Neural cell (in vitro differentiated cells): Measurements from ENCODE around the gene VAMP8. TPM values are rescaled to one million over a fixed set of nuclear protein-coding genes. Genes with fewer than 3 reads are reported as not detected.
A peak's percentile ranks its signal among the peaks of the same experiment; 100 is the strongest.

Source experiments
- H2AFZ ChIP-seq: fragments of 200-600, 300-800 bp; sonication (generic), shearing (Covaris generic); 2 replicates; pipeline ENCODE4 v1.6.0; 2014; ENCODE audit warnings: low read depth, mild to moderate bottlenecking, antibody characterized with exemption, low read length, moderate library complexity
- H3F3A ChIP-seq: fragments of 200-600 bp; shearing (Covaris generic); 2 replicates; pipeline ENCODE4 v1.6.1; 2016; ENCODE audit warnings: mild to moderate bottlenecking, moderate library complexity, mixed read lengths, antibody characterized with exemption, low read length; ENCODE audit not compliant: insufficient read depth, poor library complexity, severe bottlenecking
- H3K27ac ChIP-seq: fragments of 200-600, 300-800 bp; sonication (generic), shearing (Covaris generic); 2 replicates; pipeline ENCODE4 v1.5.1; 2014; ENCODE audit warnings: mild to moderate bottlenecking, low read length, moderate library complexity
- H3K27me3 ChIP-seq: fragments of 300-800, 200-600 bp; sonication (generic), shearing (Covaris generic); 2 replicates; pipeline ENCODE4 v1.6.0; 2014; ENCODE audit warnings: mild to moderate bottlenecking, low read depth, low read length, moderate library complexity; ENCODE audit not compliant: insufficient read depth
- H3K36me3 ChIP-seq: fragments of 300-800, 200-600 bp; sonication (generic), shearing (Covaris generic); 2 replicates; pipeline ENCODE4 v1.5.1; 2014; ENCODE audit warnings: mild to moderate bottlenecking, antibody characterized with exemption, low read length, moderate library complexity; ENCODE audit not compliant: insufficient read depth
- H3K4me2 ChIP-seq: fragments of 300-800, 200-600 bp; sonication (generic), shearing (Covaris generic); 2 replicates; pipeline ENCODE4 v1.6.0; 2014; ENCODE audit warnings: mild to moderate bottlenecking, low read length
- H3K4me3 ChIP-seq: fragments of 300-800, 200-600 bp; sonication (generic), shearing (Covaris generic); 2 replicates; pipeline ENCODE4 v1.5.1; 2014; ENCODE audit warnings: mild to moderate bottlenecking, low read length, moderate library complexity
- H3K79me2 ChIP-seq: fragments of 200-600 bp; shearing (Covaris generic); replicated peaks from 2 replicates; pipeline ENCODE4 v1.6.0; 2014; ENCODE audit warnings: mild to moderate bottlenecking, low read length, moderate library complexity; ENCODE audit not compliant: insufficient read depth
- H3K9ac ChIP-seq: fragments of 300-800, 200-600 bp; sonication (generic), shearing (Covaris generic); 2 replicates; pipeline ENCODE4 v1.6.1; 2016; ENCODE audit warnings: mild to moderate bottlenecking, low read length, mixed read lengths
- H3K9me2 ChIP-seq: fragments of 200-600 bp; shearing (Covaris generic); 2 replicates; pipeline ENCODE4 v1.6.1; 2016; ENCODE audit warnings: mild to moderate bottlenecking, low read length, mixed read lengths; ENCODE audit not compliant: insufficient read depth
- H3K9me3 ChIP-seq: fragments of 200-600, 300-800 bp; sonication (generic), shearing (Covaris generic); 2 replicates; pipeline ENCODE4 v1.6.1; 2016; ENCODE audit warnings: mild to moderate bottlenecking, mixed run types, low read length, moderate library complexity, mixed read lengths
- H4K20me1 ChIP-seq: fragments of 200-600 bp; shearing (Covaris generic); 2 replicates; pipeline ENCODE4 v1.6.1; 2016; ENCODE audit warnings: mild to moderate bottlenecking, mixed run types; ENCODE audit not compliant: insufficient read depth
- CTCF ChIP-seq: fragments of 450-650 bp; IDR thresholded peaks from 2 replicates; pipeline ENCODE4 v1.5.1; 2014; ENCODE audit warnings: antibody characterized with exemption, mild to moderate bottlenecking, moderate library complexity; ENCODE audit not compliant: poor library complexity, severe bottlenecking
- EP300 ChIP-seq: fragments of 450-650 bp; conservative IDR thresholded peaks from 2 replicates; pipeline ENCODE4 v1.6.1; 2014; ENCODE audit warnings: antibody characterized with exemption, mild to moderate bottlenecking, moderate library complexity; ENCODE audit not compliant: poor library complexity, severe bottlenecking
- EZH2 ChIP-seq: fragments of 200-600, 300-800 bp; shearing (Covaris generic), sonication (generic); IDR thresholded peaks from 2 replicates; pipeline ENCODE4 v1.6.1; 2014; ENCODE audit warnings: antibody characterized with exemption, low read length, borderline replicate concordance, mild to moderate bottlenecking; ENCODE audit not compliant: insufficient read depth, poor library complexity, severe bottlenecking
- MXI1 ChIP-seq: fragments of 450-650 bp; conservative IDR thresholded peaks from 2 replicates; pipeline ENCODE4 v1.6.1; 2014; ENCODE audit warnings: antibody characterized with exemption, mild to moderate bottlenecking; ENCODE audit not compliant: poor library complexity, severe bottlenecking
- POLR2AphosphoS5 ChIP-seq: IDR thresholded peaks from 2 replicates; pipeline ENCODE4 v1.6.1; 2012
- RAD21 ChIP-seq: fragments of 450-650 bp; conservative IDR thresholded peaks from 2 replicates; pipeline ENCODE4 v1.6.1; 2014; ENCODE audit warnings: antibody characterized with exemption, mild to moderate bottlenecking, moderate library complexity
- REST ChIP-seq: IDR thresholded peaks from 2 replicates; pipeline ENCODE4 v1.6.1; 2012; ENCODE audit warnings: borderline replicate concordance
- SMC3 ChIP-seq: fragments of 450-650 bp; conservative IDR thresholded peaks from 2 replicates; pipeline ENCODE4 v1.6.1; 2014; ENCODE audit warnings: antibody characterized with exemption, mild to moderate bottlenecking, moderate library complexity; ENCODE audit not compliant: poor library complexity
- TAF1 ChIP-seq: IDR thresholded peaks from 2 replicates; pipeline ENCODE4 v1.6.1; 2012; ENCODE audit warnings: low read depth
- polyA plus RNA-seq: library from polyadenylated mRNA; depleted of rRNA; stranded (reverse); fragments of >200 nt; gene quantifications from 2 replicates; pipeline ENCODE4 v1.2.3, GENCODE V29; 2014

VAMP8 gene
- polyA plus RNA-seq, 1 donor from 2014 or later: not detected

DNA sequence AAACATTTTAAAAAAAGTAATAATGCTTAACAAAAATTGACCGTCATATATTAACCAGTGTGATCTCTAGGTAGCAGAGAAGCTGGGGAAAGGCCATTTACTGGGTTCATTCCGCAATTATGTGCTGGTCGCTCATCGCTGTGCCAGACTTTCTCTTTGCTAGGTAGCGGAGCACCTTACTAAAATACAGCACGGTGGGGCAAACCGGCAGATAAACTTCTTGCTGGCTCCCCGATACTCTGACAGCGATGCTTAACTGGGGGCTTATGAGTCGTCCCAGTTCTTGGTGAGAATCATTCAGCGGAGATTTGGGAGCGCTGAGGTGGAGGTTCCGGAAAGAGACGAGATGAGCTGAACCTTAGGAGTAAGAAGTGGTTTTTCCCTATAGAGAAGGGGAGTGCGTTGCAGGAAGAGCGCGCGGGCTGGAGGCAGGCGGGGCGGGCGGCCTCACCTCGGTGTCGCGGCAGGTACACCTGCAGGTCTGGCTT is 33.9 kb downstream of the VAMP8 start:
- no peaks in the 10 kb centered on the region for H3F3A ChIP-seq
- H3K36me3 ChIP-seq: peaks cover 7% of the 10 kb centered on the region
- H4K20me1 ChIP-seq: no peaks in the 10 kb centered on the region
- H3K4me3 ChIP-seq: peak overlapping the region; percentile 95
- H3K9me3 ChIP-seq: no peaks in the 10 kb centered on the region
- H2AFZ ChIP-seq: peak overlapping the region; percentile 93
- peaks cover 15% of the 10 kb centered on the region for H3K79me2 ChIP-seq
- no peaks in the 10 kb centered on the region for H3K27me3 ChIP-seq
- peak overlapping the region; percentile 97 for H3K4me2 ChIP-seq
- TF ChIP-seq EZH2: no peak
- TF ChIP-seq REST: no peak
- no peak for TF ChIP-seq TAF1
- no peak for TF ChIP-seq CTCF
- no peak for TF ChIP-seq POLR2AphosphoS5
- TF ChIP-seq EP300: no peak
- TF ChIP-seq MXI1: no peak
- TF ChIP-seq RAD21: no peak
- TF ChIP-seq SMC3: no peak
- no peaks in the 10 kb centered on the region for H3K9me2 ChIP-seq
- H3K9ac ChIP-seq: peak overlapping the region; percentile 84
- H3K27ac ChIP-seq: peak overlapping the region; percentile 76

DNA sequence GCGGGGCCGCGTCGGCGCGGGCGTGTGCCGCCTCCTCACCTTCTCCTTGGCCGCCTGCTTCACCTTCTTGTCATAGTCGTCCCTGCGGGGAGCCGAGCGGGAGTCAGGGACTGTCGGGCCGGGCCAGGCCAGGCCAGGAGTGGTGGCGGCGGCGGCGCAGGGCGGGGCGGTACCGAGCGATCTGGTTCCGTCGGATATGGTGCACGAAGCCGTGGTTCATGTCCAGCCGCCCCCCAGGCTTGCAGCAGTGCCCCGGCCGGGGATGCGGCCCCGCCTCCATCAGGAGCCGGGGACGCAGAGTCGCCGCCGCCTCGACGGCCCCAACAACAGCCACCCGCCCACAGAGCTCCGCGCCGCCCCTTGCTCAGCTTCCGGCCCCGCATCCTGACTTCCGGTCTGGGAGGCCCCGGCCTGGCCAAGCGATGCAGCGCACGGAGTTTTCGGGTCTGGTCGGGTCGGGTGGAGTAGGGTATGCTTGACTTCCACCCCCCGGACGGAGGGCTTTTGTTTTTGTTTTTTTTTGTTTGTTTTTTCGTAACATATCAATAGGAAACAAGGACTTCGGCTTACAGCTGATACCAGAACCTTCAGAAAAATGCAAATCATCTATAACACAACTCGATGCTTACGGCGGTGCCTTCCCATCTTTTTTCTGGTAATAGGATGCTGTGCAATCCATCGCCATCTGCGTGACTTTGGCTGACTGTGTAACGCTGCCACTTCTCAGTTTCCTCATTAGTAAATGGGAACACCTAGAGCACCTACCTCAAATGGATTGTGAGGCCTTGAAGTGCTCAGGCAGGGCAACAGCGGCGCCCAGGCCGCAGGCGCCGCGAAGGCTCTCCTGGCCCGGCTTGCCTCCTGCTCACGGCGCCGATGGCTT is 34.6 kb downstream of the VAMP8 start, which contains the start of gene C2orf68:
Gene C2orf68, minus strand, starts transcription at position 362 of the 883 bp plus-strand sequence. Its CDS starts 82 bp downstream, at position 280.
- Histone ChIP-seq H3F3A (no peaks in the 10 kb centered on the region), H3K36me3 (peaks cover 7% of the 10 kb centered on the region), H3K4me3 (peak within 1 kb of the TSS; percentile 95), H3K27ac (peak within 1 kb of the TSS; percentile 76), H2AFZ (peak within 1 kb of the TSS; percentile 93), H3K27me3 (no peaks in the 10 kb centered on the region), H4K20me1 (no peaks in the 10 kb centered on the region), H3K9me2 (no peaks in the 10 kb centered on the region), H3K9ac (peak within 1 kb of the TSS; percentile 84), H3K4me2 (peak within 1 kb of the TSS; percentile 97), H3K9me3 (no peaks in the 10 kb centered on the region), H3K79me2 (peaks cover 22% of the 10 kb centered on the region)
- TF ChIP-seq TAF1 (peak; percentile 53), REST (peak; percentile 67), EP300 (peak; percentile 9), MXI1 (peak; percentile 58), POLR2AphosphoS5 (peak; percentile 85), RAD21 (no peak), EZH2 (no peak), CTCF (no peak), SMC3 (no peak)
